GM18505 (cell line): ENCODE measurements around the gene TAF11L3.
"Not testable (repeated sequence)": the region's sequence is repeated elsewhere in the genome, so short reads cannot be mapped to it uniquely, and the experiment has no call there.

ENCODE experiments used
- ATAC-seq: cut with Tn5 transposase; IDR thresholded peaks from one replicate; pipeline ENCODE4 v1.9.1; 2021; ENCODE audit not compliant: unreplicated experiment
- POLR2A ChIP-seq: IDR thresholded peaks from 4 replicates; pipeline ENCODE4 v1.6.1; 2011; ENCODE audit warnings: borderline replicate concordance; ENCODE audit not compliant: insufficient read depth, insufficient read length; ENCODE audit errors: extremely low read depth

The TAF11L3 gene

DNA sequence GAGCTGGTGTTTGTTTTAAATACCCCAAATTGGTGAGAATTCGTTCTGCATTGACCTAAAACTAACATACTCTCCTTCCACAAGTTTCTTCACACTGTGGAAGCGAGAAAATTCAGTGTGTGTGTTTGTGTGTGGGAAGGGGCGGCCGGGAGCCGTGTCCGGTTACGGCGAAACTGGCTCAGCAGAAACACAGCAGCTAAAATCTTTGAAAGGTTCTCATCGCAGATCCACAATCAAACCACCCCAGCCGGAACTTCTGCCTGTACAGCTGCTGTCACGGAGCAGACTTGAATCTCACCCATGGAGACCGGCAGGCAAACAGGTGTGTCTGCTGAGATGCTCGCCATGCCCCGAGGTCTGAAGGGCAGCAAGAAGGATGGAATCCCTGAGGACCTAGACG lies at the start of gene TAF11L3:
Gene TAF11L3, plus strand, starts transcription at position 301 of the 400 bp plus-strand sequence.
- not testable (repeated sequence) for ATAC-seq

DNA sequence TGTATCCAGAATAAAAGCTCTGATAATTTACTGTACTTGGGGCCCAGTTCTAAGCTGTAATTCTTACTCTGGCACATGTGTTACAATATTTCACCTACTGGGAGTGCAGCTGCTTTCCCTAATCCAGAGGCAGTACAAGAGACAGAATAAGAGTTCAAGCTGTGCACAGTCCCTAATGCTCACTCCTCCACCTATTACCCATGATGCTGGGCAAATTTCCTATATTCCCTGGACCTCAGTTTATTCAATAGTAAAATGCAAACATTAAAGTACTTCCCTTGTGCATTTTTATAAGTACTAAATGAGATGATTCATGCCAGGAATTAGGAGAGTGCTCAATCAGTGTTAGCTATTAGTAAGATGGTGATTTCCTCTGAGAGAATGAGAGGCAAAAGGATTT lies 48.1 kb upstream of the TAF11L3 start:
- no peak for TF ChIP-seq POLR2A
- ATAC-seq, result no peak

DNA sequence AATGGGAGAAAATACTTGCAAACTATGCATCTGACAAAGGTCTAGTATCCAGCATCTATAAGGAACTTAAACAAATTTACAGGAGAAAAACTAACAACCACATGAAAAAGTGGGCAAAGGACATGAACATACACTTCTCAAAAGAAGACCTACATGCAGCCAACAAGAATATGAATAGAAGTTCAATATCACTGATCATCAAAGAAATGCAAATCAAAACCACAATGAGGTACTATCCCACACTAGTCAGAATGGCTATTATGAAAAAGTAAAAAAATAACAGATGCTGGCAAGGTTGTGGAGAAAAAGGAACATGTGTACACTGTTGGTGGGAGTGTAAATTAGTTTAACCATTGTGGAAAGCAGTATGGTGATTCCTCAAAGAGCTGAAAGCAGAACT lies 43.1 kb upstream of the TAF11L3 start:
- not testable (repeated sequence) for ATAC-seq

- no peak for ATAC-seq
- no peak for TF ChIP-seq POLR2A
These were observed 41.1 kb upstream of the TAF11L3 start for GRCh38 chr5:17477043-17477442.

GRCh38 chr5:17477573-17478265 lies 40.4 kb upstream of the TAF11L3 start:
- TF ChIP-seq POLR2A, result no peak
- no peak for ATAC-seq

DNA sequence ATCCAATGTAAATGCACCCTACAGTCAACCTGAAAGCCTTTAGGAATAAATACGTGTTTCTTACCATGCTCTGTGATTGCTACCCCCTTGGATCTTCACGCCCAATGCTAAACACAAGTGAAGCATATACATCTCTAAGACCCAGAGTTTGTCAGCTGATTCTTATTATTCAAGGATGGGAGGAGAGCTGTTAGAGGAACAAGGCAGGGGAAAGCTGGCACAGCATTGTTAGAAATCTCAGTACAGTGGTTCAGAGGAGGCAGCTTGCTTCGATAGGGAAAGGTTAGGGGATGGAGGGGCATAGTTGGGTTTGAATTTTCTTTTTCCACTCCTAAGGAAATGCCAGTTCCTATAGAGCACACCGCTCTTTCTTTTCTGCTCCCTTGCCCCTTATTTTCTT lies 36.8 kb upstream of the TAF11L3 start:
- ATAC-seq, result no peak
- TF ChIP-seq POLR2A, result no peak

- no peak for ATAC-seq
- TF ChIP-seq POLR2A, result no peak
These were observed 35.4 kb upstream of the TAF11L3 start for GRCh38 chr5:17482790-17483189.

DNA sequence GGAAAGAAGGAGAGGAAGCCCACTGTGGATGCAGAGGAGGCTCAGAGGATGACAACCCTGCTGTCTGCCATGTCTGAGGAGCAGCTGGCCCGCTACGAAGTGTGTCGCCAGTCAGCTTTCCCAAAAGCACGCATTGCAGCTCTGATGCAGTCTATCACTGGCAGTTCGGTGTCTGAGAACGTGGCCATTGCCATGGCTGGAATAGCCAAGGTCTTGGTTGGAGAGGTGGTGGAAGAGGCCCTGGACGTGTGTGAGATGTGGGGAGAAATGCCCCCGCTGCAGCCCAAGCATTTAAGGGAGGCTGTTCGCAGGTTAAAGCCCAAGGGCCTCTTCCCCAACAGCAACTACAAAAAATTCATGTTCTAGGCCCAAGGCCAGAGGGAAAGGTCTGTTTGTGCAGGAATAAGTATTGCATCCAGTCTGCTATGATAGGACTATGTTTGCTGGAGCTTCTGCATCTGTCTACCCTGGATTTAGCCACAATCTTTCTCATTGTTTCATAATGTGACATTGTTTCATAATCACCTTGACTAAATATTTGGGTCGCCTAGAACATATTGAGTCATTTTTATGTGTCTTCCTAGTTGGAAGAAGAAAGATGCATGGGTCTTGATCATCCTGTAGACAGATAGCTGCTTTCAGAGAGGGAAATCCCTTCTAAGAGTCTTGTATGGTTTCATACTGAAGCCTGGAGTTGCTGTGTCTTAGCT lies 31.5 kb upstream of the TAF11L3 start:
- ATAC-seq, result not testable (repeated sequence)

DNA sequence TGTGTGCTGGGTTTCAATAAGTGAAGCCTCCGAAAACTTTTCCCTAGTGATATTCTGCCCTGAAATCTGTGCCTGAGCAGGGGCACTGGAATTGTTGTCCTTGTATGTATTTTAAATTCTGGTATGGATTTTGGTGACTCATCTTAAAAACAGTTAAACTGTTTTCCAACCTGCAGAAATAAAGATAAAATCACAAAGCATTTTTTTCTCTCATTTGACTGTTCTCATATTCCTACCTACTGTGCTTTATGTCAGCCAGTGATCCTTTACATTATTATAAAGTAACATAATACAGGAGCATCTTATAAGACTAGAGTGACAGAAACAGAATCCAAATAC lies 31.0 kb upstream of the TAF11L3 start:
- no peak for TF ChIP-seq POLR2A
- ATAC-seq, result no peak

DNA sequence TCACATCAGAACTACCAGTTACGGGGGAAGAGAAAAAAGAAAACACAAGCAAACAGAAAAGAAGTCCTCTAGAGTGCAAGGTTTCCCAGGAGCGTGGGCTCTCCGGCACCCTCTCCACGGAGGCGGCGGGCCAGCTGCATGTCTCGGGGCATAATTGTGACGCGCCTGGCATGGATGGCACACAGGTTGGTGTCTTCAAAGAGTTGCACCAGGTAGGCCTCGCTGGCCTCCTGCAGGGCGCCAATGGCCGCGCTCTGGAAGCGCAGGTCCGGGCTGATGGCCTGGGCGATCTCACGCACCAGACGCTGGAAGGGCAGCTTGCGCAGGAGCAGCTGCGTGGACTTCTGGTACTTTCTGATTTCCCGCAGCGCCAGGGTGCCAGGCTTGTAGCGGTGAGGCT lies 26.9 kb upstream of the TAF11L3 start:
- ATAC-seq, result not testable (repeated sequence)

GRCh38 chr5:17492770-17493169 lies 25.4 kb upstream of the TAF11L3 start:
- no peak for TF ChIP-seq POLR2A
- ATAC-seq, result no peak

GRCh38 chr5:17497446-17497845 lies 20.7 kb upstream of the TAF11L3 start:
- no peak for ATAC-seq
- no peak for TF ChIP-seq POLR2A

DNA sequence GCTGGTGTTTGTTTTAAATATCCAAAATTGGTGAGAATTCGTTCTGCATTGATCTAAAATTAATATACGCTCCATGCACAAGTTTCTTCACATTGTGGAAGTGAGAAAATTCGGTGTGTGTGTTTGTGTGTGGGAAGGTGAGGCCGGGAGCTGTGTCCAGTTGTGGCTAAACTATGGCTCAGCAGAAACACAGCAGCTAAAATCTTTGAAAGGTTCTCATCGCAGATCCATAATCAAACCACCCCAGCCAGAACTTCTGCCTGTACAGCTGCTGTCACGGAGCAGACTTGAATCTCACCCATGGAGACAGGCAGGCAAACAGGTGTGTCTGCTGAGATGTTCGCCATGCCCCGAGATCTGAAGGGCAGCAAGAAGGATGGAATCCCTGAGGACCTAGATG lies 20.2 kb upstream of the TAF11L3 start, which contains the start of gene TAF11L2:
Gene TAF11L2, plus strand, starts transcription at position 301 of the 400 bp plus-strand sequence.
- not testable (repeated sequence) for ATAC-seq

DNA sequence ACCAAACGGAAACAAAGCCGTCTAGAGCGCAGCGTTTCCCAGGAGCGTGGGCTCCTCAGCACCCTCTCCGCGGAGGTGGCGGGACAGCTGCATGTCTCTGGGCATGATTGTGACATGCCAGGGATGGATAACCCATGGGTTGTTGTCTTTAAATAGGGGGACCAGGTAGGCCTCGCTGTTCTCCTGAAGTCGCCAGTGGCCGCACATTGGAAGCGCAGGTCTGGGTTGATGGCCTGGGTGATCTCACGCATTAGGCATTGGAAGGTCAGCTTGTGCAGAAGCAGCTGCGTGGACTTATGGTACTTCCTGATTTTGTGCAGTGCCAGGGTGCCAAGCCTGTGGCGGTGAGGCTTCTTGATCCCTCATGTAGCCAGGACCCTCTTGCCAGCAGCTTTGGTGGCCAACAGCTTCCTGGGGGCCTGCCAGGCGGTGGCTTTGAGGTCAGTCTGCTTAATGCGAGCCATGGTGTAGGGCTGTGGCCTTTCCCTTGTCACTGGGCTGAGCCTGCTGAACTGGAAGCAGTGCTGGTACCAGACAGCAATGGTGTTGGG lies 6.3 kb upstream of the TAF11L3 start:
- ATAC-seq, result no peak

DNA sequence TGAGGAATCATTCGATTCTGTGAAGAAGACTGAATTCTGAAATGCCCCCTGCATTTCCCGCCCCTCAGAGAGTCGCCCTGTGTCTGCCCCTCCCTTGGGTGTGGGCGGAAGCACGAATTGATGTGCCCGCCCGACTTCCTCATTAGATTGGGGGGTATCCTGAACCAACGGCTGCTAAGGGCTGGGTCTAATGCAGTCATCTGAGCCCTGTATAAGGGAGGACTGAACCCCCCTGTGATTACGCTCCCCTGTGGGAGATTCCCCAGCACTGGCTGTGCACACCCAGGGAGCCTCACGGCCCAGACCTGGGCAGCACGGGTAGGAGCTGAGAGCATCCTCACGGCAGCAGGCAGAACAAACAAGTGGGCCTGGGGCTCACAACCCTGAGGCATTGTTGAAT lies 641 bp upstream of the TAF11L3 start:
- not testable (repeated sequence) for ATAC-seq

More for the DNA sequence above, 6.3 kb upstream of the TAF11L3 start:
- TF ChIP-seq POLR2A, result no peak

DNA sequence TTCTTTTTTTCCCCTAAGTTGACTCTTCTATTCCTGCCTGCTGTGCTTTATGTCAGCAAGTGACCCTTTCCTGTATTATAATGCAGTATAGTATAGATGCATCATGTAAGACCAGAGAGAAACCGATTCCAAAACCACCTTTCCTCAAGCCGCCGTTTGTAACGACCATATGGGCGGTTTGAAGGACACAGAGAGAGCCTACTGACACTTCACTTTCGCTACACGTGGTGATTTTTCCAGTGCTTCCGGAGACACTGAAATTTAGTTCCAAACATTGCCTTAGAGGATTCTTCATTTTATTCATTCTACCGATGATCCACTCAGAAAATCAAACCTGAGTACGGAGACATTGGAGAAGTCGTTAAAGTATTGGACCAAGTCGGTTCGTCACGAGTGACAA lies 1.3 kb downstream of the TAF11L3 start:
- ATAC-seq, result not testable (repeated sequence)

DNA sequence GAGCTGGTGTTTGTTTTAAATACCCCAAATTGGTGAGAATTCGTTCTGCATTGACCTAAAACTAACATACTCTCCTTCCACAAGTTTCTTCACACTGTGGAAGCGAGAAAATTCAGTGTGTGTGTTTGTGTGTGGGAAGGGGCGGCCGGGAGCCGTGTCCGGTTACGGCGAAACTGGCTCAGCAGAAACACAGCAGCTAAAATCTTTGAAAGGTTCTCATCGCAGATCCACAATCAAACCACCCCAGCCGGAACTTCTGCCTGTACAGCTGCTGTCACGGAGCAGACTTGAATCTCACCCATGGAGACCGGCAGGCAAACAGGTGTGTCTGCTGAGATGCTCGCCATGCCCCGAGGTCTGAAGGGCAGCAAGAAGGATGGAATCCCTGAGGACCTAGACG lies 3.3 kb downstream of the TAF11L3 start, which contains the start of gene TAF11L4:
Gene TAF11L4, plus strand, starts transcription at position 301 of the 400 bp plus-strand sequence.
- ATAC-seq, result not testable (repeated sequence)

GRCh38 chr5:17524935-17525334 lies 6.8 kb downstream of the TAF11L3 start, which contains the start of gene TAF11L5:
TSS of gene TAF11L5 (plus strand) at chr5:17525235.
- not testable (repeated sequence) for ATAC-seq

DNA sequence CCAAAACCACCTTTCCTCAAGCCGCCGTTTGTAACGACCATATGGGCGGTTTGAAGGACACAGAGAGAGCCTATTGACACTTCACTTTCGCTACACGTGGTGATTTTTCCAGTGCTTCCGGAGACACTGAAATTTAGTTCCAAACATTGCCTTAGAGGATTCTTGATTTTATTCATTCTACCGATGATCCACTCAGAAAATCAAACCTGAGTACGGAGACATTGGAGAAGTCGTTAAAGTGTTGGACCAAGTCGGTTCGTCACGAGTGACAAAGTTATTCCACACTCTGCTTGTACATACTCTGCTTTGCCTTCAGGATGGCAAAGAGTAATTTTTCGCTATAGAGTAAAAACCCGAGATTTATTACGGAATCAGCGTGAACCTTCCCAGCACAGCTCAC lies 8.3 kb downstream of the TAF11L3 start:
- not testable (repeated sequence) for ATAC-seq

DNA sequence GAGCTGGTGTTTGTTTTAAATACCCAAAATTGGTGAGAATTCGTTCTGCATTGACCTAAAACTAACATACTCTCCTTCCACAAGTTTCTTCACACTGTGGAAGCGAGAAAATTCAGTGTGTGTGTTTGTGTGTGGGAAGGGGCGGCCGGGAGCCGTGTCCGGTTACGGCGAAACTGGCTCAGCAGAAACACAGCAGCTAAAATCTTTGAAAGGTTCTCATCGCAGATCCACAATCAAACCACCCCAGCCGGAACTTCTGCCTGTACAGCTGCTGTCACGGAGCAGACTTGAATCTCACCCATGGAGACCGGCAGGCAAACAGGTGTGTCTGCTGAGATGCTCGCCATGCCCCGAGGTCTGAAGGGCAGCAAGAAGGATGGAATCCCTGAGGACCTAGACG lies 10.2 kb downstream of the TAF11L3 start, which contains the start of gene TAF11L6:
Gene TAF11L6, plus strand, starts transcription at position 301 of the 400 bp plus-strand sequence.
- ATAC-seq, result not testable (repeated sequence)
